ENCODE measurements around the gene BPHL. TPM values are rescaled to one million over a fixed set of nuclear protein-coding genes. Genes with fewer than 3 reads are reported as not detected.

BPHL gene
- total and polyA plus RNA-seq, 10 of the 15 experiments (the other 5 are each of a cell fraction or from before 2014, with no cell fraction given) = 8.0 to 17.8 (median 12.4) TPM

DNA sequence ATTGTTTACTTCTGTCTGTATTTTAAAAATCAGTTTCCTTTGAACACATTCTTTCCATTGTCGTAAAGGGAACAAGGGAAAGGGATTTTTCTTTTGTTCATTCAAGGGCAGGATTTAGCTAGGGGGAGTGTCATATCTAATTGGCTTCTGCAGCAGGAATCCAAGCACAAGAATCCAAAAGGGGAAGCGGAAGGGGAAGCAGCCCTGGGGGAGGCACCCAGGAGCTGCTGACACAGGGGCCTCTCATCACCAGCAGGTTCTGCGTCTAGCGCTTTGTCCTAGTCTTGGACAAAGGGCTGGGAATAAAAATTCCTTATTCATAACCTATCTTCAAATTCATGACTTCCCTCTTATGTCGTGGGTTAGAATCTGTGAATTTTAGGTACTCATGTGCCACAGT, 36.6 kb upstream of the BPHL start (continued):
- TF ChIP-seq ATF3 (IDR thresholded peaks at IDR 0.05; ENCODE audit: borderline replicate concordance, extremely low read depth, low read depth, low read length) (no peak), RFX5 (IDR thresholded peaks at IDR 0.05; ENCODE audit: low read depth, low read length) (no peak), MXI1 (IDR thresholded peaks at IDR 0.05; ENCODE audit: low read depth, low read length) (no peak), ATF2 (IDR thresholded peaks at IDR 0.05; ENCODE audit: low read length) (no peak)
- TF ChIP-seq, protein P1, sequence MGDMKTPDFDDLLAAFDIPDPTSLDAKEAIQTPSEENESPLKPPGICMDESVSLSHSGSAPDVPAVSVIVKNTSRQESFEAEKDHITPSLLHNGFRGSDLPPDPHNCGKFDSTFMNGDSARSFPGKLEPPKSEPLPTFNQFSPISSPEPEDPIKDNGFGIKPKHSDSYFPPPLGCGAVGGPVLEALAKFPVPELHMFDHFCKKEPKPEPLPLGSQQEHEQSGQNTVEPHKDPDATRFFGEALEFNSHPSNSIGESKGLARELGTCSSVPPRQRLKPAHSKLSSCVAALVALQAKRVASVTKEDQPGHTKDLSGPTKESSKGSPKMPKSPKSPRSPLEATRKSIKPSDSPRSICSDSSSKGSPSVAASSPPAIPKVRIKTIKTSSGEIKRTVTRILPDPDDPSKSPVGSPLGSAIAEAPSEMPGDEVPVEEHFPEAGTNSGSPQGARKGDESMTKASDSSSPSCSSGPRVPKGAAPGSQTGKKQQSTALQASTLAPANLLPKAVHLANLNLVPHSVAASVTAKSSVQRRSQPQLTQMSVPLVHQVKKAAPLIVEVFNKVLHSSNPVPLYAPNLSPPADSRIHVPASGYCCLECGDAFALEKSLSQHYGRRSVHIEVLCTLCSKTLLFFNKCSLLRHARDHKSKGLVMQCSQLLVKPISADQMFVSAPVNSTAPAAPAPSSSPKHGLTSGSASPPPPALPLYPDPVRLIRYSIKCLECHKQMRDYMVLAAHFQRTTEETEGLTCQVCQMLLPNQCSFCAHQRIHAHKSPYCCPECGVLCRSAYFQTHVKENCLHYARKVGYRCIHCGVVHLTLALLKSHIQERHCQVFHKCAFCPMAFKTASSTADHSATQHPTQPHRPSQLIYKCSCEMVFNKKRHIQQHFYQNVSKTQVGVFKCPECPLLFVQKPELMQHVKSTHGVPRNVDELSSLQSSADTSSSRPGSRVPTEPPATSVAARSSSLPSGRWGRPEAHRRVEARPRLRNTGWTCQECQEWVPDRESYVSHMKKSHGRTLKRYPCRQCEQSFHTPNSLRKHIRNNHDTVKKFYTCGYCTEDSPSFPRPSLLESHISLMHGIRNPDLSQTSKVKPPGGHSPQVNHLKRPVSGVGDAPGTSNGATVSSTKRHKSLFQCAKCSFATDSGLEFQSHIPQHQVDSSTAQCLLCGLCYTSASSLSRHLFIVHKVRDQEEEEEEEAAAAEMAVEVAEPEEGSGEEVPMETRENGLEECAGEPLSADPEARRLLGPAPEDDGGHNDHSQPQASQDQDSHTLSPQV (IDR thresholded peaks at IDR 0.05) = no peak

GRCh38 chr6:3085074-3085473, 33.4 kb upstream of the BPHL start:
- H3K36me3 ChIP-seq (ENCODE audit: control insufficient read depth in 2 of 2, insufficient read depth in 2 of 2, low read length in 1 of 2) = peaks cover 0 to 2% of the 10 kb centered on the region in 2 experiments; a peak in 3 of 4 replicates
- ChIA-PET CTCF (interaction anchor here (1.3 kb wide), 1 partner anchor 166 kb away, joined by 3 read pairs; no protein-coding TSS in a partner anchor), RAD21 (ENCODE audit: unreplicated experiment) (no interaction called here), POLR2A (no interaction called here), SMC1A (ENCODE audit: uncharacterized antibody, unreplicated experiment) (no interaction called here)
- H3K27me3 ChIP-seq (replicated peaks in 1 of 2; ENCODE audit: control insufficient read depth in 2 of 2, insufficient read depth in 2 of 2, low read length in 1 of 2) = no peaks in the 10 kb centered on the region
- in situ Hi-C loops (cut with MboI) (no loop called here), intact Hi-C loops (cut with micrococcal nuclease; ENCODE audit: unreplicated experiment) (no loop called here)
- H3K27ac ChIP-seq (ENCODE audit: control insufficient read depth, insufficient read depth) = no peak overlapping the region
- FAIRE-seq (no peak), DNase-seq (ENCODE audit: low read depth, low spot score) (no peak), ATAC-seq (no peak)
- H3K4me1 ChIP-seq (ENCODE audit: control insufficient read depth, insufficient read depth, low read length) = no peaks in the 10 kb centered on the region
- H3K79me2 ChIP-seq (ENCODE audit: control insufficient read depth, insufficient read depth, low read length) = no peaks in the 10 kb centered on the region
- no peak overlapping the region for H3K4me2 ChIP-seq (ENCODE audit: control insufficient read depth, insufficient read depth)
- H2AFZ ChIP-seq (ENCODE audit: control insufficient read depth, low read depth, low read length) = no peak overlapping the region
- no peaks in the 10 kb centered on the region for H3K9me3 ChIP-seq (replicated peaks; ENCODE audit: control insufficient read depth, insufficient read depth, low read length)
- no peaks in the 10 kb centered on the region for H4K20me1 ChIP-seq (ENCODE audit: control insufficient read depth, insufficient read depth)
- H3K4me3 ChIP-seq = no peak overlapping the region
- no TSS peak for BruUV-seq (replicated peaks)
- 98% methylated on average over 4 of the region's 4 CpGs for WGBS (ENCODE audit: insufficient coverage, insufficient replicate concordance, low lambda C conversion rate, missing lambda C conversion rate)
- H3K9ac ChIP-seq (ENCODE audit: control insufficient read depth, insufficient read depth, low read length) = no peak overlapping the region
- TF ChIP-seq ZNF687 (IDR thresholded peaks at IDR 0.05) = no peak
- TF ChIP-seq SREBF2 (IDR thresholded peaks at IDR 0.05; ENCODE audit: low read length) = no peak
- no peak for TF ChIP-seq YY1 (IDR thresholded peaks at IDR 0.05; ENCODE audit: low read depth, low read length)
- TF ChIP-seq MYC (IDR thresholded peaks at IDR 0.05; ENCODE audit: insufficient read depth, insufficient read length, insufficient replicate concordance, low read length, severe bottlenecking) = no peak
- TF ChIP-seq KDM1A (IDR thresholded peaks at IDR 0.05; ENCODE audit: borderline replicate concordance) = no peak
- no peak for TF ChIP-seq FOXM1 (IDR thresholded peaks at IDR 0.05; ENCODE audit: low read depth, low read length)
- no peak for TF ChIP-seq RAD51 (IDR thresholded peaks at IDR 0.05)
